AG04449 (cell line): ENCODE measurements around the gene TCAP.

Experiments
- CTCF ChIA-PET: fragments of 350-600 bp; formaldehyde crosslinking; extraction: SDS; loops from one replicate; lab custom pipeline; 2021; ENCODE audit warnings: antibody characterized with exemption; lab: Yijun Ruan, JAX
- POLR2A ChIA-PET: fragments of 400-600, 350-600 bp; formaldehyde crosslinking; extraction: SDS; loops from one replicate; lab custom pipeline; 2020; ENCODE audit warnings: antibody characterized with exemption, inconsistent platforms; lab: Yijun Ruan, JAX
- DNase-seq: peaks from one replicate; pipeline ENCODE4 v3.0.0-alpha.2; 2010; ENCODE audit warnings: low read depth, low spot score
- H3K4me3 ChIP-seq: 2 replicates; pipeline ENCODE4 v1.5.1; 2011; ENCODE audit warnings: low read depth, mild to moderate bottlenecking, control low read depth, low read length
- TF ChIP-seq, protein P1 (sequence below): IDR thresholded peaks from one replicate; pipeline ENCODE4 v1.5.1; 2011; ENCODE audit warnings: mild to moderate bottlenecking, moderate library complexity, low read length, control low read depth, inconsistent platforms; ENCODE audit not compliant: insufficient read depth; ENCODE audit errors: missing control alignments

TCAP gene

GRCh38 chr17:39651923-39652586 lies 13.1 kb upstream of the TCAP start:
- CTCF ChIA-PET, result interaction anchor here (1.6 to 28.8 kb wide), 7 partner anchors 10 to 103 kb away, joined by 4 to 822 read pairs (median 16); partner anchors contain the start of genes ERBB2, PNMT, PPP1R1B and TCAP

DNA sequence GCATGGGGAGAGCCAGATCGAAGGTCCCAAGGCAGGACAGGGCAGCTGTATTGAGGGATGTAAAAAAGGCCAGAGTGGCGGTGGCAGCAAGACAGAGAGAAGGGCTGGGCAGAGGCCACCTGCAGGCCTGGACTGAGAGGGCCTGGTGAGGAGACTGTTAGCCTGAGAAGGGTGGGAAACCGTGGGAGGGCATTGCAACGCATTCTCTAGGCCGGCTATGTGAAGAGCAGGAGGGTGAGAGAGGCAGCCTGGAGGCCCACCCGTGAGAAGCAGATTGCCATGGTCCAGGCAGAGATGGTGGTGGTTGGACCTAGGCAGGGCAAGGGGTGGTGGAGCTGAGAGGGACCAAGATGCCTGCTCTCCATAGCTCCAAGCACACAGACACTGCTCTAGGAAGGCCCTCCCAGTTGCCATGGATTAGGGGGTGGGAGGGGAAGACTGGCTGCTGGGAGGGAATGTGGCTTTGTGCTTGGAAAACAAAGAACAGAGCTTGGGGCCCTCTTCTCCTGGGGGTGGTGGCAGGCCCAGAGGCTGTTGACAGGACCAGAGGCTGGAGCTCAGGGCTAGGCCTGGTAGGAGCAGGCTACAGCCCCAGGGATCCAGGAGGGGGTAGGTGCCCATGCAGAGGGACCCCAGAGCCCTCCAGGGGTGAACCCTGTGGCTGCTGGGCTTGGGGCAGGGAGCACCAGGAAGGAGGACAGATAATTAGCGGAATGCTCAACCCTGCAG lies 12.4 kb upstream of the TCAP start:
- DNase-seq, result no peak
- TF ChIP-seq, protein P1, sequence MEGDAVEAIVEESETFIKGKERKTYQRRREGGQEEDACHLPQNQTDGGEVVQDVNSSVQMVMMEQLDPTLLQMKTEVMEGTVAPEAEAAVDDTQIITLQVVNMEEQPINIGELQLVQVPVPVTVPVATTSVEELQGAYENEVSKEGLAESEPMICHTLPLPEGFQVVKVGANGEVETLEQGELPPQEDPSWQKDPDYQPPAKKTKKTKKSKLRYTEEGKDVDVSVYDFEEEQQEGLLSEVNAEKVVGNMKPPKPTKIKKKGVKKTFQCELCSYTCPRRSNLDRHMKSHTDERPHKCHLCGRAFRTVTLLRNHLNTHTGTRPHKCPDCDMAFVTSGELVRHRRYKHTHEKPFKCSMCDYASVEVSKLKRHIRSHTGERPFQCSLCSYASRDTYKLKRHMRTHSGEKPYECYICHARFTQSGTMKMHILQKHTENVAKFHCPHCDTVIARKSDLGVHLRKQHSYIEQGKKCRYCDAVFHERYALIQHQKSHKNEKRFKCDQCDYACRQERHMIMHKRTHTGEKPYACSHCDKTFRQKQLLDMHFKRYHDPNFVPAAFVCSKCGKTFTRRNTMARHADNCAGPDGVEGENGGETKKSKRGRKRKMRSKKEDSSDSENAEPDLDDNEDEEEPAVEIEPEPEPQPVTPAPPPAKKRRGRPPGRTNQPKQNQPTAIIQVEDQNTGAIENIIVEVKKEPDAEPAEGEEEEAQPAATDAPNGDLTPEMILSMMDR, result no peak
- H3K4me3 ChIP-seq, result no peak overlapping the region
- CTCF ChIA-PET, result interaction anchor here (1.6 to 28.8 kb wide), 8 partner anchors 9 to 104 kb away, joined by 4 to 822 read pairs (median 16); partner anchors contain the start of genes ERBB2, PNMT, PPP1R1B and TCAP
- POLR2A ChIA-PET, result no interaction called here

More at GRCh38 chr17:39651923-39652586, 13.1 kb upstream of the TCAP start:
- DNase-seq, result no peak
- TF ChIP-seq, protein P1, result no peak
- POLR2A ChIA-PET, result no interaction called here
- H3K4me3 ChIP-seq, result no peak overlapping the region

- TF ChIP-seq, protein P1, result no peak
- ChIA-PET POLR2A (no interaction called here), CTCF (interaction anchor here (0.7 to 28.8 kb wide), 11 partner anchors 10 to 114 kb away, joined by 3 to 822 read pairs (median 13); partner anchors contain the start of genes ERBB2, PGAP3, PNMT and PPP1R1B)
- no peak for DNase-seq
- H3K4me3 ChIP-seq, result no peak overlapping the region
These were observed 11.9 kb upstream of the TCAP start for GRCh38 chr17:39653316-39653661.

GRCh38 chr17:39653662-39654331 lies 11.4 kb upstream of the TCAP start:
- TF ChIP-seq, protein P1, result peak; percentile 82
- no peak for DNase-seq
- ChIA-PET CTCF (interaction anchor here (0.7 to 28.8 kb wide), 13 partner anchors 9 to 115 kb away, joined by 3 to 822 read pairs (median 8); partner anchors contain the start of genes ERBB2, PGAP3, PNMT and PPP1R1B), POLR2A (no interaction called here)
- H3K4me3 ChIP-seq, result no peak overlapping the region

GRCh38 chr17:39655105-39655504 lies 10.0 kb upstream of the TCAP start:
- POLR2A ChIA-PET, result no interaction called here
- H3K4me3 ChIP-seq, result no peak overlapping the region
- TF ChIP-seq, protein P1, result no peak
- no peak for DNase-seq
- CTCF ChIA-PET, result interaction anchor here (0.8 to 28.8 kb wide), 10 partner anchors 8 to 107 kb away, joined by 3 to 822 read pairs (median 12); partner anchors contain the start of genes PGAP3, PNMT, PPP1R1B and STARD3
